ENCODE data around the gene UBE3B.

DNA sequence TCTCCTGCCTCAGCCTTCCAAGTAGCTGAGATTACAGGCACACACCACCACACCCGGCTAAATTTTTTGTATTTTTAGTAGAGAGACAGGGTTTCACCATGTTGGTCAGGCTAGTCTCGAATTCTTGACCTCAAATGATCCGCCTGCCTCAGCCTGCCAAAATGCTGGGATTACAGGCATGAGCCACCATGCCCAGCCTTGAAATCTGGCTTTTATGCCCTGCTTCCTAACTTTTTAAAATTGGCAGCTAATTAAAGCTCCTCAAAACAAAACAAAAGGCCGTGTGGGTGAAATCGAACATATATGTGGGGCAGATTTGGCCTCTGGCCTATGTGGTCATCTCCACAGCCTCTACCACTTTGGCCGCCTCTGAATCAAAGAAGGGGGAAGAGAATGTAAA is 38.3 kb upstream of the UBE3B start:
- TF ChIP-seq, protein P1, sequence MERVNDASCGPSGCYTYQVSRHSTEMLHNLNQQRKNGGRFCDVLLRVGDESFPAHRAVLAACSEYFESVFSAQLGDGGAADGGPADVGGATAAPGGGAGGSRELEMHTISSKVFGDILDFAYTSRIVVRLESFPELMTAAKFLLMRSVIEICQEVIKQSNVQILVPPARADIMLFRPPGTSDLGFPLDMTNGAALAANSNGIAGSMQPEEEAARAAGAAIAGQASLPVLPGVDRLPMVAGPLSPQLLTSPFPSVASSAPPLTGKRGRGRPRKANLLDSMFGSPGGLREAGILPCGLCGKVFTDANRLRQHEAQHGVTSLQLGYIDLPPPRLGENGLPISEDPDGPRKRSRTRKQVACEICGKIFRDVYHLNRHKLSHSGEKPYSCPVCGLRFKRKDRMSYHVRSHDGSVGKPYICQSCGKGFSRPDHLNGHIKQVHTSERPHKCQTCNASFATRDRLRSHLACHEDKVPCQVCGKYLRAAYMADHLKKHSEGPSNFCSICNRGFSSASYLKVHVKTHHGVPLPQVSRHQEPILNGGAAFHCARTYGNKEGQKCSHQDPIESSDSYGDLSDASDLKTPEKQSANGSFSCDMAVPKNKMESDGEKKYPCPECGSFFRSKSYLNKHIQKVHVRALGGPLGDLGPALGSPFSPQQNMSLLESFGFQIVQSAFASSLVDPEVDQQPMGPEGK (CRISPR knock-in tag; IDR thresholded peaks at IDR 0.05; ENCODE audit: borderline replicate concordance): no peak
- TF ChIP-seq CREB5 (CRISPR knock-in tag; IDR thresholded peaks at IDR 0.05; ENCODE audit: low read depth) (no peak), ZC3H10 (CRISPR knock-in tag; IDR thresholded peaks at IDR 0.05) (no peak), CSDC2 (CRISPR knock-in tag; IDR thresholded peaks at IDR 0.05) (no peak), CSRNP3 (CRISPR knock-in tag; IDR thresholded peaks at IDR 0.05) (no peak), ARNTL (CRISPR knock-in tag; IDR thresholded peaks at IDR 0.05; ENCODE audit: borderline replicate concordance, low read depth) (no peak), ZNF8 (CRISPR knock-in tag; IDR thresholded peaks at IDR 0.05) (no peak), ZFP3 (CRISPR knock-in tag; IDR thresholded peaks at IDR 0.05) (no peak), BACH2 (CRISPR knock-in tag; IDR thresholded peaks at IDR 0.05; ENCODE audit: borderline replicate concordance) (no peak), TSHZ2 (CRISPR knock-in tag; IDR thresholded peaks at IDR 0.05) (no peak)

Measured in SK-N-SH treated with all-trans-retinoic acid at 6 μM for 48 hours (cell line).